Measurements from ENCODE around the gene IFIT2.
A peak's percentile ranks its signal among the peaks of the same experiment; 100 is the strongest.
"Not testable (repeated sequence)": the region's sequence is repeated elsewhere in the genome, so short reads cannot be mapped to it uniquely, and the experiment has no call there.

Gene IFIT2

GRCh38 chr10:89279421-89279869, 22.4 kb upstream of the IFIT2 start:
- peak; percentile 71 for DNase-seq (ENCODE audit: low read depth, low spot score)

DNA sequence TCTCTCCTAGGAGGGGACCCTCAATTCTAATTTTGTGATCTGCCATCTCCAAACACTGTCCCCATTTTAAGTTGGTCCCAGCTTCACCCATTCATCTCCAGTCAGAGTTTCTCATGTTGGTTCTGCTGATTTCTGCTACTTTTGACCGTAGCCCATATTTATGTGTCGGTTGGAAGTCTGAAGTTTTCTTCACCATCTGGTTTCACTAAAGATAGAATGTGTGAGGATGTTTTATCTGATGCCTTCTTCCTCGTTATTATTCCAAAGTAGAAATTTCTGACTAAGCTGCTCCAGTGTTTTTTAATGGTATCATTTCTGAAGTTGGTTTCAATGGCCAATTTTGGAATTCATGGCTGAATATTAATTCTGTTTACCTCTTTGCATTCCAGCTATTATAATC, 21.3 kb upstream of the IFIT2 start:
- no peak for DNase-seq (ENCODE audit: low read depth, low spot score)

DNA sequence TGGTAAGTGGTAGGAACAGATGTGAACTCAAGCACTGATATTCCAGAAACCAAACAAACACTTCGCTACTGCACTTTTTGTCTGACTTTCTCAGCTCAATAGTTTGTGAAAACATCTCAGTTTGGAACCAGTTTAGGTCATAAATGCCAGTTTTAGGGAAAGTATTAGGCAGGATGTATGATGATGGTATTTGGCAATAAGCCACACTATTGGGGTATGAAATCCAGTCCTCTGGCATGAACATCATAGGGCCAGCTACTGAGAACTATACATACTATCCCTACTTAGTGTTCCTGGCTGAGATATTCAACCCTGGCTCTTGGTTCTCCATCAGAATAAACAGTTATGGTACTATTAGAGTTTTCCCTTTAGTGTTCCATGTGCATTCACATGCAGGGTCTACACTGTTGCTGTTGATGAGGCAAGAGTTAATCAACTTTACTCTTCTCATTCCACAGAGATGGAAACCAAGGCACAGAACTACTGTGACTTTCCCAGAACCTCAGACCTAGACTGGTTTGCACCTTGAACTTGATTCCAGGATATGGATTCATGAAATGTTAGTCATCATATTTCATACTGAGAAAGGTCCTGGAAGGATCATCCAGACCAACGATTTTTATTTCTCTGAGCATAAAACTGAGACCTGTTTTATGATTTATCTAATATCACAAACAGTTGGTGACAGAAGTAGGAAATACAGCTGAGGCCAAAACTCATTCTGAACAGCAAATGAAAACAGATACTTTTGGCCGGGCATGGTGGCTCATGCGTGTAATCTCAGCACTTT, 20.0 kb upstream of the IFIT2 start:
- DNase-seq (ENCODE audit: low read depth, low spot score) = no peak

GRCh38 chr10:89283025-89283935, 18.6 kb upstream of the IFIT2 start:
- peak; percentile 53 for DNase-seq (ENCODE audit: low read depth, low spot score)

GRCh38 chr10:89283936-89284475, 17.8 kb upstream of the IFIT2 start:
- peak; percentile 74 for DNase-seq (ENCODE audit: low read depth, low spot score)

- DNase-seq (ENCODE audit: low read depth, low spot score) = not testable (repeated sequence)
These were observed 17.1 kb upstream of the IFIT2 start for GRCh38 chr10:89284711-89285110.

GRCh38 chr10:89285303-89285702, 16.5 kb upstream of the IFIT2 start:
- DNase-seq (ENCODE audit: low read depth, low spot score) = peak; percentile 23

GRCh38 chr10:89294721-89295239, 7.1 kb upstream of the IFIT2 start:
- no peak for DNase-seq (ENCODE audit: low read depth, low spot score)

DNA sequence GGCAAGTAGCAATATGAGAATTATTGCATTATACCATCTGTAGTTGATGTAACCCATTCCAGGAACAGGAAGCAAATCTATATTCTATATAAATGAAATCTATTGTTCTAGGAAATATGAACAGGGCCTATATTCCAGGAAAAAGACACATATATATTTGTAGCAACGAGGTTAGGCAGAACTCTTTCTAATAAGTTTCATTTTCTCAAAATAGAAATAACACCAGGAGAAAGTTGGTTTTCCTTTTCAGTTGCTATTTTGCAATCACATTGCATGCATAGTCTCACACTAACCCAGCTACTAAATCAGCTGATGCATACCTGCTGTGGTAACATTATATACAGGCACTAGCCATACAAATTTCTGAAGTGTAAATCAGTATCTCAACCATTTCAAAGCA, 6.2 kb upstream of the IFIT2 start:
- peak; percentile 46 for DNase-seq (ENCODE audit: low read depth, low spot score)

GRCh38 chr10:89296220-89296648, 5.6 kb upstream of the IFIT2 start:
- no peak for DNase-seq (ENCODE audit: low read depth, low spot score)

DNA sequence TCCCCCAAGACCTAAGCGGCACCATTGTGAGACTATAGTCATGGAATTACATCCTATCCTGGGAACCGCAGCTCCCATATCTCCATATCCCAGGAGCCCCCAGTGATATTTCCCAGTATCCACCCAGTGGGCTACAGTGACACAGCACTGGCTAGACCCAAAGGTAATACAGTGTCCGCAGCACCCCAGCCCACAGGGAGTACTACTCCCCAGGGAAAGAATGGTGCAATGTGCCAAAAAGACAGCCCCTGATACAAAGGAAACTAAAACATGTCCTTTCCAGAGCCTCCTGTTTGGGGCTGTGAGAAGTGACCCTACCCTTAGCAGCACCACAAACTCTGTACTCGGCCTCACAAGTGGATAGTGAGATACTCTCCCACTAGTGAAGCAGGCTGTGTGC, 4.5 kb upstream of the IFIT2 start:
- no peak for DNase-seq (ENCODE audit: low read depth, low spot score)

- no peak for DNase-seq (ENCODE audit: low read depth, low spot score)
These were observed 4.1 kb upstream of the IFIT2 start for GRCh38 chr10:89297791-89298190.

DNA sequence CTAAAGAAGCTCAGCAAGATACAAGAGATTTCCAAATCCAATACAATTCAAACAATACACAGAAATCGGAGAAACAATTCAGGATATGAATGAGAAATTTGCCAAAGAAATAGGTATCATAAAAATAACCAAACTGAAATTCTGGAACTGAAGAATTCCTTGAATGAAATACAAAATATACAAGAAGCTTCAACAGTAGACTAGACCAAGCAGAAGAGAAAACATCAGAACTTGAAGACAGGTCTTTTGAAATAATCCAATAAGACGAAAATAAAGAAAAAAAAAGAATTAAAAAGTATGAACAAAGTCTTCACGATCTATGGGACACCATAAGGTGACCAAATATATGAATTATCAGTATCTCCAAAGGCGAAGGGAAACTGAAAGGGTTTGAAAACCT, 2.8 kb upstream of the IFIT2 start:
- DNase-seq (ENCODE audit: low read depth, low spot score) = no peak

GRCh38 chr10:89301232-89301631, 614 bp upstream of the IFIT2 start:
- peak; percentile 32 for DNase-seq (ENCODE audit: low read depth, low spot score)

GRCh38 chr10:89302625-89303024, 779 bp downstream of the IFIT2 start:
- DNase-seq (ENCODE audit: low read depth, low spot score) = no peak

- no peak for DNase-seq (ENCODE audit: low read depth, low spot score)
These were observed 1.3 kb downstream of the IFIT2 start for GRCh38 chr10:89303161-89303560.

- no peak for DNase-seq (ENCODE audit: low read depth, low spot score)
These were observed 2.2 kb downstream of the IFIT2 start for GRCh38 chr10:89304026-89304425.

DNA sequence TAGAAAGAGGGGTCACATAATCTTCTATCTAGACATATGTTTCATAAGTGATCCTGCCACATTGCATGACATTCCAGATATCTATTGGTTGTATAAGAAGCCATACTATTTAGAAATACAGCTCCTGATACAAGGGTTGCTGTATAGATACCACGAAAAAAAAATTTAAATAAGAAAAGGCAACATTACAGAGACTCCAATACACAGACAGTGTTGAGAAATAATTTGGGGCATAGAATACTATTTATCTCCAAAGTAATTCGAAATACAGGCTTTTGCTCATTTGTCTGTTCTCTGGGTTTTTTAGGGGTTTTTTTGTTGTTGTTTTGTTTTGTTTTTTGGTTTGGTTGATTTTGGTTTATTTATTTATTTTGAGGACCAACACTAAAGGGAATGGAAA, 2.6 kb downstream of the IFIT2 start:
- DNase-seq (ENCODE audit: low read depth, low spot score) = no peak

DNA sequence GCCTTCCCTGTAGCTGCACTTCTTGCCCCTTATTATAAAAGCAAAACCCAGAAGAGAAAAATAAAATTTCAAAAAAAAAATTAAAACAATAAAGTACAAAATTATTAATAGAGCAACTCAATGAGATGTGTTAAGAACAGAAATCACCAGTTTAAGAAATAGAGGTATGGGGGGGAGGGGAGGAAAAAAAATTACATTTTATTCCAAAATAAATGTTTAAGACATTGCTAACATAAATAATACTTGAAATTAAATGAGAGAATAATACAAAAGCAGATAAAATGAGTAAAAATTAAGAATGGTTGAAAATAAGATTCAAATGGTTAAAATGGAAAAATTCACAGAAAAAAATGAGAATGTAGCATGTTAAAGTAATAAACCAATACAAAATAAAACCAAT, 3.1 kb downstream of the IFIT2 start:
- DNase-seq (ENCODE audit: low read depth, low spot score) = no peak

DNA sequence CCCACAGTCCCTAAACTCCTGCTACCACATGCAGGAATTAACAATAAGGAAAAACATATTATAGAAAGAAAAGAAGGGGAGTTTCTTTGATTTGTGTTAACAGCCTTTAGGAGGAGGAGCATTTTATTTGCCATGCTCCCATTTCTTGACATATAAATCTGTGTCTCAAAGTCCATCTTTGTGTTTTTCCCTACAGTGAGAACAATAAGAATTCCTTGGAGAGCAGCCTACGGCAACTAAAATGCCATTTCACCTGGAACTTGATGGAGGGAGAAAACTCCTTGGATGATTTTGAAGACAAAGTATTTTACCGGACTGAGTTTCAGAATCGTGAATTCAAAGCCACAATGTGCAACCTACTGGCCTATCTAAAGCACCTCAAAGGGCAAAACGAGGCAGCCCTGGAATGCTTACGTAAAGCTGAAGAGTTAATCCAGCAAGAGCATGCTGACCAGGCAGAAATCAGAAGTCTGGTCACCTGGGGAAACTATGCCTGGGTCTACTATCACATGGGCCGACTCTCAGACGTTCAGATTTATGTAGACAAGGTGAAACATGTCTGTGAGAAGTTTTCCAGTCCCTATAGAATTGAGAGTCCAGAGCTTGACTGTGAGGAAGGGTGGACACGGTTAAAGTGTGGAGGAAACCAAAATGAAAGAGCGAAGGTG, 4.1 kb downstream of the IFIT2 start:
- DNase-seq (ENCODE audit: low read depth, low spot score) = no peak

DNA sequence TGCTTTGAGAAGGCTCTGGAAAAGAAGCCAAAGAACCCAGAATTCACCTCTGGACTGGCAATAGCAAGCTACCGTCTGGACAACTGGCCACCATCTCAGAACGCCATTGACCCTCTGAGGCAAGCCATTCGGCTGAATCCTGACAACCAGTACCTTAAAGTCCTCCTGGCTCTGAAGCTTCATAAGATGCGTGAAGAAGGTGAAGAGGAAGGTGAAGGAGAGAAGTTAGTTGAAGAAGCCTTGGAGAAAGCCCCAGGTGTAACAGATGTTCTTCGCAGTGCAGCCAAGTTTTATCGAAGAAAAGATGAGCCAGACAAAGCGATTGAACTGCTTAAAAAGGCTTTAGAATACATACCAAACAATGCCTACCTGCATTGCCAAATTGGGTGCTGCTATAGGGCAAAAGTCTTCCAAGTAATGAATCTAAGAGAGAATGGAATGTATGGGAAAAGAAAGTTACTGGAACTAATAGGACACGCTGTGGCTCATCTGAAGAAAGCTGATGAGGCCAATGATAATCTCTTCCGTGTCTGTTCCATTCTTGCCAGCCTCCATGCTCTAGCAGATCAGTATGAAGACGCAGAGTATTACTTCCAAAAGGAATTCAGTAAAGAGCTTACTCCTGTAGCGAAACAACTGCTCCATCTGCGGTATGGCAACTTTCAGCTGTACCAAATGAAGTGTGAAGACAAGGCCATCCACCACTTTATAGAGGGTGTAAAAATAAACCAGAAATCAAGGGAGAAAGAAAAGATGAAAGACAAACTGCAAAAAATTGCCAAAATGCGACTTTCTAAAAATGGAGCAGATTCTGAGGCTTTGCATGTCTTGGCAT, 4.8 kb downstream of the IFIT2 start:
- no peak for DNase-seq (ENCODE audit: low read depth, low spot score)

Measured in astrocyte of the hippocampus (primary cell).